ENCODE measurements around the gene IL4R. TPM values are rescaled to one million over a fixed set of nuclear protein-coding genes. Genes with fewer than 3 reads are reported as not detected.

Gene IL4R
- total RNA-seq, 1 donor from 2014 or later = 12.3 TPM

DNA sequence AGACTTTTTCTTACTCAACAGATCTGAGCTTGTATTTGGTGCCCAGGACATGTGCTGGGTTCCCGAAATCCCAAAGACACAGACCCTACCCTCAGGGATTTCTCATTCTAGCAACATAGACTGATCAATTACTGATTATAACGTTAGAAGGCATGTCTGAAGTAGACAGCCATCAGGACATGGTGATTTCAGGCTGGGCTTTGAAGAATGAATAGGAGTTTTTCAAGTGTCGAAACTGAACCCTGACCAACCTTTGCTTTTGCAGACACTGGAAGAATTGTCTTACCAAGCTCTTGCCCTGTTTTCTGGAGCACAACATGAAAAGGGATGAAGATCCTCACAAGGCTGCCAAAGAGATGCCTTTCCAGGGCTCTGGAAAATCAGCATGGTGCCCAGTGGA lies 48.2 kb downstream of the IL4R start:
- no peaks in the 10 kb centered on the region for H3K27me3 Mint-ChIP-seq
- H3K36me3 Mint-ChIP-seq = peaks cover 12% of the 10 kb centered on the region
- peaks cover 3% of the 10 kb centered on the region for H3K4me1 Mint-ChIP-seq (ENCODE audit: unreplicated experiment)
- H3K27ac Mint-ChIP-seq = no peak overlapping the region
- TF ChIP-seq, protein P1, sequence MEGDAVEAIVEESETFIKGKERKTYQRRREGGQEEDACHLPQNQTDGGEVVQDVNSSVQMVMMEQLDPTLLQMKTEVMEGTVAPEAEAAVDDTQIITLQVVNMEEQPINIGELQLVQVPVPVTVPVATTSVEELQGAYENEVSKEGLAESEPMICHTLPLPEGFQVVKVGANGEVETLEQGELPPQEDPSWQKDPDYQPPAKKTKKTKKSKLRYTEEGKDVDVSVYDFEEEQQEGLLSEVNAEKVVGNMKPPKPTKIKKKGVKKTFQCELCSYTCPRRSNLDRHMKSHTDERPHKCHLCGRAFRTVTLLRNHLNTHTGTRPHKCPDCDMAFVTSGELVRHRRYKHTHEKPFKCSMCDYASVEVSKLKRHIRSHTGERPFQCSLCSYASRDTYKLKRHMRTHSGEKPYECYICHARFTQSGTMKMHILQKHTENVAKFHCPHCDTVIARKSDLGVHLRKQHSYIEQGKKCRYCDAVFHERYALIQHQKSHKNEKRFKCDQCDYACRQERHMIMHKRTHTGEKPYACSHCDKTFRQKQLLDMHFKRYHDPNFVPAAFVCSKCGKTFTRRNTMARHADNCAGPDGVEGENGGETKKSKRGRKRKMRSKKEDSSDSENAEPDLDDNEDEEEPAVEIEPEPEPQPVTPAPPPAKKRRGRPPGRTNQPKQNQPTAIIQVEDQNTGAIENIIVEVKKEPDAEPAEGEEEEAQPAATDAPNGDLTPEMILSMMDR (conservative IDR thresholded peaks at IDR 0.05) = no peak
- H3K4me3 Mint-ChIP-seq = no peak overlapping the region
- no peaks in the 10 kb centered on the region for H3K9me3 Mint-ChIP-seq
- DNase-seq (ENCODE audit: extremely low spot score, unreplicated experiment) = no peak

DNA sequence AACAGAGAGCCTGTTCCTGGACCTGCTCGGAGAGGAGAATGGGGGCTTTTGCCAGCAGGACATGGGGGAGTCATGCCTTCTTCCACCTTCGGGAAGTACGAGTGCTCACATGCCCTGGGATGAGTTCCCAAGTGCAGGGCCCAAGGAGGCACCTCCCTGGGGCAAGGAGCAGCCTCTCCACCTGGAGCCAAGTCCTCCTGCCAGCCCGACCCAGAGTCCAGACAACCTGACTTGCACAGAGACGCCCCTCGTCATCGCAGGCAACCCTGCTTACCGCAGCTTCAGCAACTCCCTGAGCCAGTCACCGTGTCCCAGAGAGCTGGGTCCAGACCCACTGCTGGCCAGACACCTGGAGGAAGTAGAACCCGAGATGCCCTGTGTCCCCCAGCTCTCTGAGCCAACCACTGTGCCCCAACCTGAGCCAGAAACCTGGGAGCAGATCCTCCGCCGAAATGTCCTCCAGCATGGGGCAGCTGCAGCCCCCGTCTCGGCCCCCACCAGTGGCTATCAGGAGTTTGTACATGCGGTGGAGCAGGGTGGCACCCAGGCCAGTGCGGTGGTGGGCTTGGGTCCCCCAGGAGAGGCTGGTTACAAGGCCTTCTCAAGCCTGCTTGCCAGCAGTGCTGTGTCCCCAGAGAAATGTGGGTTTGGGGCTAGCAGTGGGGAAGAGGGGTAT lies 48.9 kb downstream of the IL4R start:
- no peak for DNase-seq (ENCODE audit: extremely low spot score, unreplicated experiment)
- TF ChIP-seq, protein P1 (conservative IDR thresholded peaks at IDR 0.05) = no peak
- H3K27ac Mint-ChIP-seq = no peak overlapping the region
- H3K4me3 Mint-ChIP-seq = no peak overlapping the region
- H3K9me3 Mint-ChIP-seq = no peaks in the 10 kb centered on the region
- H3K27me3 Mint-ChIP-seq = no peaks in the 10 kb centered on the region
- H3K36me3 Mint-ChIP-seq = peaks cover 12% of the 10 kb centered on the region
- peaks cover 3% of the 10 kb centered on the region for H3K4me1 Mint-ChIP-seq (ENCODE audit: unreplicated experiment)

DNA sequence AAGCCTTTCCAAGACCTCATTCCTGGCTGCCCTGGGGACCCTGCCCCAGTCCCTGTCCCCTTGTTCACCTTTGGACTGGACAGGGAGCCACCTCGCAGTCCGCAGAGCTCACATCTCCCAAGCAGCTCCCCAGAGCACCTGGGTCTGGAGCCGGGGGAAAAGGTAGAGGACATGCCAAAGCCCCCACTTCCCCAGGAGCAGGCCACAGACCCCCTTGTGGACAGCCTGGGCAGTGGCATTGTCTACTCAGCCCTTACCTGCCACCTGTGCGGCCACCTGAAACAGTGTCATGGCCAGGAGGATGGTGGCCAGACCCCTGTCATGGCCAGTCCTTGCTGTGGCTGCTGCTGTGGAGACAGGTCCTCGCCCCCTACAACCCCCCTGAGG lies 49.5 kb downstream of the IL4R start:
- no peak for DNase-seq (ENCODE audit: extremely low spot score, unreplicated experiment)
- TF ChIP-seq, protein P1 (conservative IDR thresholded peaks at IDR 0.05) = no peak
- Mint-ChIP-seq H3K4me3 (no peak overlapping the region), H3K9me3 (no peaks in the 10 kb centered on the region), H3K4me1 (ENCODE audit: unreplicated experiment) (peaks cover 3% of the 10 kb centered on the region), H3K27ac (no peak overlapping the region), H3K36me3 (peaks cover 12% of the 10 kb centered on the region), H3K27me3 (no peaks in the 10 kb centered on the region)

DNA sequence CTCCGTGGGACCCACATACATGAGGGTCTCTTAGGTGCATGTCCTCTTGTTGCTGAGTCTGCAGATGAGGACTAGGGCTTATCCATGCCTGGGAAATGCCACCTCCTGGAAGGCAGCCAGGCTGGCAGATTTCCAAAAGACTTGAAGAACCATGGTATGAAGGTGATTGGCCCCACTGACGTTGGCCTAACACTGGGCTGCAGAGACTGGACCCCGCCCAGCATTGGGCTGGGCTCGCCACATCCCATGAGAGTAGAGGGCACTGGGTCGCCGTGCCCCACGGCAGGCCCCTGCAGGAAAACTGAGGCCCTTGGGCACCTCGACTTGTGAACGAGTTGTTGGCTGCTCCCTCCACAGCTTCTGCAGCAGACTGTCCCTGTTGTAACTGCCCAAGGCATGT lies 50.0 kb downstream of the IL4R start:
- no peaks in the 10 kb centered on the region for H3K27me3 Mint-ChIP-seq
- no peaks in the 10 kb centered on the region for H3K9me3 Mint-ChIP-seq
- no peak for DNase-seq (ENCODE audit: extremely low spot score, unreplicated experiment)
- H3K4me3 Mint-ChIP-seq = no peak overlapping the region
- H3K36me3 Mint-ChIP-seq = peaks cover 11% of the 10 kb centered on the region
- H3K4me1 Mint-ChIP-seq (ENCODE audit: unreplicated experiment) = peaks cover 3% of the 10 kb centered on the region
- TF ChIP-seq, protein P1 (conservative IDR thresholded peaks at IDR 0.05) = no peak
- H3K27ac Mint-ChIP-seq = no peak overlapping the region

DNA sequence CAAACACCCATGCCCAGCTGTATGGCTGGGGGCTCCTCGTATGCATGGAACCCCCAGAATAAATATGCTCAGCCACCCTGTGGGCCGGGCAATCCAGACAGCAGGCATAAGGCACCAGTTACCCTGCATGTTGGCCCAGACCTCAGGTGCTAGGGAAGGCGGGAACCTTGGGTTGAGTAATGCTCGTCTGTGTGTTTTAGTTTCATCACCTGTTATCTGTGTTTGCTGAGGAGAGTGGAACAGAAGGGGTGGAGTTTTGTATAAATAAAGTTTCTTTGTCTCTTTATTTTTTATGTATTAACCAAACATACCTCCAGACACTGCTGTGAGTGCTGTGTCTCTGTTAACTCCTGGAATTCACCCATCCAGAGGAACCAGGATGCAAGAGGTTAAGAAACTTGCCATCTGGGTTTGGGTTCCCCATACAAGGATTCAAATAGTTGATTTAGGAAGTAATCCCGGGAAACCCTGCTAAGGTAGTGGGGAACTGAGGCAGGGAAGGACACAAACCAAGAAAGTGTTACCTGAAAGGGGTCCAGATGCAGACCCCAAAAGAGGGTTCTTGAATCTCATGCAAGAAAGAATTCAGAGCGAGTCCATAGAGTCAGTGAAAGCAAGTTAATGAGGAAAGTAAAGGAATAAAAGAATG lies 50.8 kb downstream of the IL4R start:
- Mint-ChIP-seq H3K36me3 (peaks cover 7% of the 10 kb centered on the region), H3K27ac (peak overlapping the region; percentile 73)

More for the DNA sequence above, 50.8 kb downstream of the IL4R start:
- Mint-ChIP-seq H3K9me3 (no peaks in the 10 kb centered on the region), H3K4me1 (ENCODE audit: unreplicated experiment) (peaks cover 3% of the 10 kb centered on the region), H3K4me3 (peak overlapping the region; percentile 59), H3K27me3 (no peaks in the 10 kb centered on the region)
- no peak for DNase-seq (ENCODE audit: extremely low spot score, unreplicated experiment)
- TF ChIP-seq, protein P1 (conservative IDR thresholded peaks at IDR 0.05) = no peak

Data from type B pancreatic cell (in vitro differentiated cells).